ENCODE results near the gene TAMM41. TPM values are rescaled to one million over a fixed set of nuclear protein-coding genes. Genes with fewer than 3 reads are reported as not detected.
"Not testable (repeated sequence)": the region's sequence is repeated elsewhere in the genome, so short reads cannot be mapped to it uniquely, and the experiment has no call there.

Gene TAMM41, protein sequence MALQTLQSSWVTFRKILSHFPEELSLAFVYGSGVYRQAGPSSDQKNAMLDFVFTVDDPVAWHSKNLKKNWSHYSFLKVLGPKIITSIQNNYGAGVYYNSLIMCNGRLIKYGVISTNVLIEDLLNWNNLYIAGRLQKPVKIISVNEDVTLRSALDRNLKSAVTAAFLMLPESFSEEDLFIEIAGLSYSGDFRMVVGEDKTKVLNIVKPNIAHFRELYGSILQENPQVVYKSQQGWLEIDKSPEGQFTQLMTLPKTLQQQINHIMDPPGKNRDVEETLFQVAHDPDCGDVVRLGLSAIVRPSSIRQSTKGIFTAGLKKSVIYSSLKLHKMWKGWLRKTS
- 8.9 TPM for polyA plus RNA-seq (2012; ENCODE audit: insufficient read depth, insufficient read length, low read depth)

- Histone ChIP-seq H3K4me1 (0 out of 2 replicates have a peak, but pooled peaks cover 3% of the 10 kb centered on the region), H3K36me3 (no peaks in the 10 kb centered on the region), H3K27me3 (no peaks in the 10 kb centered on the region), H3K4me3 (ENCODE audit: low read depth, low read length) (peak within 1 kb of the TSS; percentile 89), H3K9me3 (no peaks in the 10 kb centered on the region)
- peak; percentile 54 for TF ChIP-seq CTCF (IDR thresholded peaks at IDR 0.05; ENCODE audit: low read depth, low read length)
- DNase-seq = peak; percentile 86
Measured at GRCh38 chr3:11846281-11847266, at the start of gene TAMM41. TSS of gene TAMM41 (minus strand) at chr3:11846885. CDS start at chr3:11846636, 249 bp downstream.

DNA sequence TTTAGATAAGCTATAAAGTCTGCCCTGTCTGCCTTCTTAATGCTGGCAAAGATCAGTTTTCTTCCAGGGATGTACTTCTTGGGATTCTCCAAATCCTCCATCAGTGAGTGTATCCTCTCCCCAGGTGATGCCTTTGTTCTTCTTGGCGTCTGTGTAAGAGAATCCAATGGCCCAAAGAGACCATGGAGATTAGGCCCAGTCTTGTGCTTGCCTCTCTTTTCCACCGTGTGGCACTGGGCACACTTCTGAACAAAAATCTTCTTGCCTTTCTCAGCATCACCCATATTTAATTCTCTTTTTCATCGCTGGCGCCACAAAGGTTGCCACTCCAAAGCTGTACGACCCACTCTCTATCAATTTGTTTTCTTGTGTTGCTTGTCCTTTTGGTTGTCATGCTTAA, 32.2 kb upstream of the TAMM41 start:
- no peak overlapping the region for H3K4me3 ChIP-seq (ENCODE audit: low read depth, low read length)
- H3K27me3 ChIP-seq = no peaks in the 10 kb centered on the region
- no peaks in the 10 kb centered on the region for H3K36me3 ChIP-seq
- TF ChIP-seq CTCF (IDR thresholded peaks at IDR 0.05; ENCODE audit: low read depth, low read length) = no peak
- no peak for DNase-seq
- no peaks in the 10 kb centered on the region for H3K4me1 ChIP-seq
- no peaks in the 10 kb centered on the region for H3K9me3 ChIP-seq

DNA sequence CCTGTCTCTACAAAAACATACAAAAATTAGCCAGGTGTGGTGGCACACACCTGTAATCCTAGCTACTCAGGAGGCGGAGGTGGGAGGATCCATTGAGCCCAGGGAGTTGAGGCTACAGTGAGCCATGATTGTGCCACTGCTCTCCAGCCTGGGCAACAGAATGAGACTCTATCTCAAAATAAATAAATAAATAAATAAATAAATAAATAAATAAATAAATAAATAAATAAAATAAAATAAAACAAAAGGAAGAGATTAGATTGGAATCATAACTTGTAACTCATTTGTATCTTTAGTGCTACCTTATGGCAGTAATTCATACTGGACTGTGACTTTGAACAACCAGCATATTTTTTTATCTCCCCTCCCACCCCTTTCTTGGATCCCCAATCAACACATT, 28.0 kb upstream of the TAMM41 start:
- not testable (repeated sequence) for H3K4me1 ChIP-seq; DNase-seq; H3K36me3 ChIP-seq; H3K27me3 ChIP-seq; H3K4me3 ChIP-seq (ENCODE audit: low read depth, low read length); H3K9me3 ChIP-seq

GRCh38 chr3:11863739-11864138, 17.1 kb upstream of the TAMM41 start:
- not testable (repeated sequence) for H3K4me1 ChIP-seq; H3K27me3 ChIP-seq; H3K36me3 ChIP-seq; H3K9me3 ChIP-seq; DNase-seq; H3K4me3 ChIP-seq (ENCODE audit: low read depth, low read length)

DNA sequence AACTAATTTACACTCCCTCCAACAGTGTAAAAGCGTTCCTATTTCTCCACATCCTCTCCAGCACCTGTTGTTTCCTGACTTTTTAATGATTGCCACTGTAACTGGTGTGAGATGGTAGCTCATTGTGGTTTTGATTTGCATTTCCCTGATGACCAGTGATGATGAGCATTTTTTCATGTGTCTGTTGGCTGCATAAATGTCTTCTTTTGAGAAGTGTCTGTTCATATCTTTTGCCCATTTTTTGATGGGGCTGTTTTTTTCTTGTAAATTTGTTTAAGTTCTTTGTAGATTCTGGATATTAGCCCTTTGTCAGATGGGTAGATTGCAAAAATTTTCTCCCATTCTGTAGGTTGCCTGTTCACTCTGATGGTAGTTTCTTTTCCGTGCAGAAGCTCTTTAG, 15.9 kb upstream of the TAMM41 start:
- not testable (repeated sequence) for H3K4me3 ChIP-seq (ENCODE audit: low read depth, low read length); H3K27me3 ChIP-seq; DNase-seq; H3K4me1 ChIP-seq; H3K9me3 ChIP-seq; H3K36me3 ChIP-seq

GRCh38 chr3:11862145-11862544, 15.5 kb upstream of the TAMM41 start:
- not testable (repeated sequence) for DNase-seq; H3K9me3 ChIP-seq; H3K4me1 ChIP-seq; H3K4me3 ChIP-seq (ENCODE audit: low read depth, low read length); H3K36me3 ChIP-seq; H3K27me3 ChIP-seq

DNA sequence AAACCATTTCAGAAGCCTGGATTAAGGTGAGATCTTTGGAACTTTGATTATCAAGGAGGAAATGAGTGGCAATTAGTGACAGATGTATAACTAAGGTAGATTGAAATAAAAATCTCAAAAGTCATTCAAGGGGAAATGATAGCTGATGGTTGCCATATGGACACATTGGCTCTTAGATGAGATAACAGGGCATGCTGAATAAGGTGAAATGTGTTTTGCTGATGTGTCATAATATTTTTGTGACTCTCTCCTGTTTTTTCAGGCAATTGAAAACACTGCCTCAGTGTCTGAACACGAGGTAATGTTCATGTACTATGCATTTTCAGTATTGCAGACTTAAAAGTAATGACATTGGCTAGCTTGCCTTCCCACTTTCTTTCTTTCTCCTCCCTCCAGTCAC, 13.5 kb upstream of the TAMM41 start:
- DNase-seq; H3K9me3 ChIP-seq; H3K4me3 ChIP-seq (ENCODE audit: low read depth, low read length); H3K4me1 ChIP-seq; H3K36me3 ChIP-seq; H3K27me3 ChIP-seq: not testable (repeated sequence)

DNA sequence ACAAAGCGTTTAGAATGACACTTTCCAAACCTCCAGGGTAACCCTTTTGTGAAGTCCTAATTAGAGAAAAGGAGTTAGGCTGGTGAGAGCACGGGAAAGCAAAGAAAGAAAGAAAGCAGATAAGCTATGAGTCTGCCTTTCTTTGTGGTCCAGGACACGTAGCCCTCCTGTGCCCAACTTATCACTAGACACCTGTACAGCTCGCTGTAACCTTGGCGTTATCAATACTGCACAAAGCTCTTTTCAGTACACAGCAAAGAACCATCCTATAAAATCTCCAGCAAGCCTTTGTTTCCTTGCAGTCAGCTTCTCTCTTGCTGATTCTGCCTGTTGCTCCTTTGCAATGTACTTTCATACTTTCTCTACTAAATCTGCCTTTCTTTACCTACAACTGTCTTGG, 6.8 kb upstream of the TAMM41 start:
- DNase-seq = no peak
- no peak overlapping the region for H3K4me3 ChIP-seq (ENCODE audit: low read depth, low read length)
- H3K9me3 ChIP-seq = no peaks in the 10 kb centered on the region
- no peaks in the 10 kb centered on the region for H3K36me3 ChIP-seq
- no peaks in the 10 kb centered on the region for H3K27me3 ChIP-seq
- no peaks in the 10 kb centered on the region for H3K4me1 ChIP-seq
- no peak for TF ChIP-seq CTCF (IDR thresholded peaks at IDR 0.05; ENCODE audit: low read depth, low read length)

Data from BE2C (cell line).